IPS DF 6.9 (cell line): Measurements from ENCODE around the gene CD74.

Experiments
- DNase-seq: peaks from one replicate; pipeline ENCODE4 v3.0.0-alpha.2; 2013; ENCODE audit warnings: low read depth, low spot score
- H3K27ac ChIP-seq: one replicate; pipeline ENCODE4 v1.5.1; 2013; ENCODE audit warnings: low read length, control low read depth
- H3K27me3 ChIP-seq: 2 replicates; pipeline ENCODE4 v1.6.1; 2013; ENCODE audit warnings: mild to moderate bottlenecking, low read length; ENCODE audit not compliant: control insufficient read depth, insufficient read depth
- H3K36me3 ChIP-seq: 2 replicates; pipeline ENCODE4 v1.6.1; 2013; ENCODE audit warnings: low read length; ENCODE audit not compliant: control insufficient read depth, insufficient read depth
- H3K4me1 ChIP-seq: 2 replicates; pipeline ENCODE4 v1.6.1; 2013; ENCODE audit warnings: low read length; ENCODE audit not compliant: control insufficient read depth, insufficient read depth
- H3K4me3 ChIP-seq: 2 replicates; pipeline ENCODE4 v1.5.1; 2013; ENCODE audit warnings: mild to moderate bottlenecking, low read length
- H3K9me3 ChIP-seq: 2 replicates; pipeline ENCODE4 v1.6.1; 2013; ENCODE audit warnings: low read length, inconsistent platforms; ENCODE audit not compliant: control insufficient read depth, insufficient read depth
- whole genome bisulfite sequencing: extraction: QIAGEN DNeasy Blood & Tissue Kit; methylation state at CpG from one replicate; pipeline ENCODE4 v1.1.7; 2013; ENCODE audit warnings: mixed read lengths, missing lambda C conversion rate; ENCODE audit not compliant: insufficient read length, insufficient coverage; 5-methylcytosine and 5-hydroxymethylcytosine counted together

Gene CD74

DNA sequence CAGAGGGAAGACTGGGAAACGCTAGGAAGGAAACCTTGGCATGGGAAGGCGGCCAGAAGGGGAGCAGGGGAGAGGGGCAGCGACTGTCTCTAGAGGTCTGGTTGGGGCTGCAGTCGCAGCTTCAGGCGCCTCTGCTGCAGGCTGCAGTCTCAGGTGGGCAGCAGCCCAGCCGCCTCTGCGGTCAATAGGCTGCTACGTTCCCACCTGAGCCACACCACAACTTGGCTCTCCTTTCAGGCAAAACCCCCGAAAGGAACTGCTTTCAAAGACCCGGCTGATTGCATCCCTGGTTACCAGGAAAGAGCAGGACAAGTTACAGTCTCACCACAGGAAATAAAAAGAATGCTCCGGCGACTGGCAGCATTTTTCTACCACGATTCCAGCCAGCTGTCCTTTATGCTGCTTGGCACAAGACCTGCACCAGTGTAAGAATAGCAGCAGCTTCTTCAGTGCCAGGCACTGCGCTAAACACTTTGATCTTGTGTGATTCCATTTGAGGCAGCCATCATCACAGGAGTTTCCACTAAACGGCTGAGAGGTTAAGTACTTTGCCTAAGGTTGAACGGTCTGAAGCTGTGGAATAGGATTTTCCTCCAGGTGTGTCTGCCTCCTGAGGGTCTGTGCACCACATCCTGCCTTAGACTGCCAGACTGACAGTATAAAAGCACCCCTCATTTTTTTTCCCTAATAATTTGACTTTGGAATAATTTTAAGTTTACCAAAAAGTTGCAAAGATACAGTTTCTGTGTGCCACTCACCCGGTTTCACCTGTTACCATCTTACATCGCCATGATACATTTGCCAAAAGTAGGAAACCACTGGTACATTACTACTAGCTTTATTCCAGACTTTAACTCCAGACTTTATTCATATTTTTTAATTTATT, 29.3 kb upstream of the CD74 start:
- Histone ChIP-seq H3K27me3 (no peaks in the 10 kb centered on the region), H3K36me3 (peaks cover 34% of the 10 kb centered on the region), H3K4me3 (no peak overlapping the region), H3K9me3 (no peaks in the 10 kb centered on the region), H3K27ac (no peak overlapping the region), H3K4me1 (peaks cover 4% of the 10 kb centered on the region)
- DNase-seq: no peak
- WGBS: no CpG with 5 or more reads among the region's 18 CpGs

DNA sequence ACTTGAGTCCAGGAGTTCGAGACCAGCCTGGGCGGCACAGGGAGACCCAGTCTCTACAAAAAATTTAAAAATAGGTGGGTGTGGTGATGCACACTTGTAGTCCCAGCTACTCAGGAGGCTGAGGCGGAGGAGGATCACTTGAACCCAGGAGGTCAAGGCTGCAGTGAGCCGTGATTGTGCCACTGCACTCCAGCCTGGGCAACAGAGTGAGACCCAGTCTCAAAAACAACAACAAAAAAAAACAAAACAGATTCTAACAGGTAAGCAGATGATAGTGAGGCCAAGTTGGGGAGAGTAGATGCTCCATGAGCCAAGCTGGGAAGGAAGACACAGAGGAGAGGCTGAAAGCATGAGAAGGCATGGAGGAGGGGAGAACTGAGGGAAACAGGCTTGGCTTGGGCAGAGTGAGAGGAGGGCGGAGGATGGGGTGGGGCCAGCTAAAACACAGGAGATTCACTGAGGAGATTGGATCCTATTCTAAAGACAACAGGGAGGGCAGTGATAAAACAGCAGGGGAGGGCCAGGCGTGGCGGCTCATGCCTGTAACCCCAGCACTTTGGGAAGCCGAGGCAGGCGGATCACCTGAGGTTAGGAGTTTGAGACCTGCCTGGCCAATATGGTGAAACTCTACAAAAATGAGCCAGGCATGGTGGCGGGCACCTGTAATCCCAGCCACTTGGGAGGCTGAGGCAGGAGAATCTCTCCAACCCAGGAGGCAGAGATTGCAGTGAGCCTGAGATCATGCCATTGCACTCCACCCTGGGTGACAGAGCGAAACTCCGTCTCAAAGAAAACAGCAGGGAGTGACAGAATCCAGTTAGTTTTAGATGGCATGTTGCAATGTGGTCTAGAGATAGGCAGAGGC, 28.5 kb upstream of the CD74 start:
- no peak overlapping the region for H3K4me3 ChIP-seq
- peaks cover 26% of the 10 kb centered on the region for H3K36me3 ChIP-seq
- no peak overlapping the region for H3K27ac ChIP-seq
- no peaks in the 10 kb centered on the region for H3K9me3 ChIP-seq
- peaks cover 4% of the 10 kb centered on the region; the same call in 1 of the 2 replicates for H3K4me1 ChIP-seq
- no peak for DNase-seq
- no CpG with 5 or more reads among the region's 12 CpGs for WGBS
- H3K27me3 ChIP-seq: no peaks in the 10 kb centered on the region

DNA sequence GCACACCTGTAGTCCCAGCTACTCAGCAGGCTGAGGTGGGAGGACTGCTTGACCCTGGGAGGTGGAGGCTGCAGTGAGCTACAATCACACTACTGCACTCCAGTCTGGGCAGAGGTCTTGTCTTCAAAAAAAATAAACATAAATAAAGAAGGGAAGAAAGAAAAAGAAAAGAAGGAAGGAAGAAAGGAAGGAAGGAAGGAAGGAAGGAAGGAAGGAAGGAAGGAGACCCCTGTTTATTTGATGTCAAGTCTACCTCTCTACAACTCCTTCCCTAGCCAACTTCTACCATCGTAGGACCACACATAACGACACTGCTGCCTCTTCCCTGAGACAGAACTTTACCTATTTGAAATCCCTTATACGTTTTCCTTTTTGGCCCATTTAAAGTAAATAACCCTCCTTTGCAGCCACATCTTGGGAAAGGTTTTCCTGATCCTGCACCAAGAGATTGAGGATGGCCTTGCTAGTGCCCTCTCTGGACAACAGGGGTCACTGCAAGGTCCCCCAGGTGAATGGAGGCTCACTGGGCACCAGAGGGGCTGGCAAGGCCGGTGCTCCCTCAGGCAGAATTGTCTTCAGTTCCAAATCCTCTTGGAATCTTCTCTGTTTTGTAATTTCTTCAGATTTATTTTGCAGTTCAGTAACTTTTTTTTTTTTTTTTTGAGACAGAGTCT, 26.3 kb upstream of the CD74 start:
- no peaks in the 10 kb centered on the region for H3K9me3 ChIP-seq
- H3K36me3 ChIP-seq: peaks cover 8% of the 10 kb centered on the region; the same call in 1 of the 2 replicates
- H3K4me1 ChIP-seq: peaks cover 4% of the 10 kb centered on the region; the same call in 1 of the 2 replicates
- WGBS: no CpG with 5 or more reads among the region's 4 CpGs
- H3K27ac ChIP-seq: no peak overlapping the region
- DNase-seq: no peak
- no peaks in the 10 kb centered on the region for H3K27me3 ChIP-seq
- no peak overlapping the region for H3K4me3 ChIP-seq

DNA sequence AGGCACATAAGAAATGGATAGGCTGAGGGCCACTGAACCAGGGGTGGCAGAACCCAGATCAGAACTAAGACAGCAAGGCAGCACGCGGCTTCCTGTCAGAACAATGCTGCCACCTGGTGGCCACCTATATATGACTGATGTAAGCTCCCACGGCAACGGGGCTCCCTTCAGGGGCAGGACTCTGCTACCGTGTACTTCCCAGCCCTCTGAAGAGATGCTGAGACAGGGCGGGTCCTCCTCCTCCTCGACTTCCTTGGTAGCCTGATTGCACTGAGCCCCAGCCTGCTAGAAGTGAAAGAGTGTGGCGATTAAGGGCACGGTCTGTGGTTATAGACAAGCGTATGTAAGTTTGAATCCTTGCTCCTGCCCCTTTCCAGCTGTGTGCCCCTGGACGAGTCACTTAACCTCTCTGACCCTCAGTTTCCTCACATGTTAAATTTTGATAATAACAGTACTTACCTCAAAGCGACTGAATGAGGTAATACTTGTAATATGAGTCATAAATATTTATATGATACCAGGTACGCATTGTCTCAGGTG, 23.5 kb upstream of the CD74 start:
- H3K27me3 ChIP-seq: no peaks in the 10 kb centered on the region
- peaks cover 2% of the 10 kb centered on the region; the same call in 1 of the 2 replicates for H3K4me1 ChIP-seq
- no peaks in the 10 kb centered on the region for H3K9me3 ChIP-seq
- no peaks in the 10 kb centered on the region for H3K36me3 ChIP-seq
- DNase-seq: peak; percentile 92
- H3K4me3 ChIP-seq: no peak overlapping the region
- WGBS: no CpG with 5 or more reads among the region's 13 CpGs
- H3K27ac ChIP-seq: no peak overlapping the region

DNA sequence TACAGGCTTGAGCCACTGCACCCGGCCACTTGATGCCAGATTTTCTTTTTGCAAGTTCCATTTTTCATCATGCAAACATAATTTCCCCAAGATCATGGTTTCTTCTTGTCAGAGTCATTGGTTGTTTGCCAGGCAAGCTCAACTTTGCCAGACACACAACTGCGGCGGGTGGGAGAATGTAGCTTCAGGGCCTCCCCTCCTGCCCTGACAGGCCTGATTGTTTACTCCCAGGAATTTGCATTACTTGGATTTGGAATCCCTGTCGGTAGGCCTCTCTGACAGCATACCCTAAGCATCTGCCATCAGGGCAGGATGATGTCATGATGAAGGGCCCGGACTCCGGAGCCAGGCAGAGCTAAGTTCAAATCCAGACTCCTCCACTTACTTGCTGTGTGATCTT, 21.8 kb upstream of the CD74 start:
- Histone ChIP-seq H3K27me3 (no peaks in the 10 kb centered on the region), H3K27ac (no peak overlapping the region), H3K4me1 (no peaks in the 10 kb centered on the region), H3K9me3 (no peaks in the 10 kb centered on the region), H3K36me3 (no peaks in the 10 kb centered on the region), H3K4me3 (no peak overlapping the region)
- no peak for DNase-seq
- WGBS: no CpG with 5 or more reads among the region's 6 CpGs

DNA sequence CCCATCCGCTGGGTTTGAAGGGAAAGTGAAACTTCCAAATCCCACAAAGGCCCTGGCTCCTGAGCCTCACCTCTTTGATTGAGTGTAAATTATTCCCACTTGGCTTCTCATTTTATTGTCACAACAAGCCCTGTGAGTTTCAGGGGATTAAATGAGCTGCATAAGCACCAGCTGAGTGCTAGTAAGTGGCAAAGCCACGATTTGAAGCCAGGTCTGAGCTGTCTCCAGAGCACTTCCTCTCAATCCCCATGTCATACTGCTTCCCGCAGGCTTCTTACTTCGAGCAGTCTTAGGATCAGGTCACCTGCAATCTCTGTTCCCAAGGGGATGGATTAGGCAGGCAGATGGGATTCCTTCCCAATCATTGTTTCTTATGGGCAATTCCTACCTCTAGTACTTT, 18.9 kb upstream of the CD74 start:
- WGBS: no CpG with 5 or more reads among the region's 4 CpGs
- Histone ChIP-seq H3K36me3 (no peaks in the 10 kb centered on the region), H3K4me3 (no peak overlapping the region), H3K9me3 (no peaks in the 10 kb centered on the region), H3K4me1 (no peaks in the 10 kb centered on the region), H3K27me3 (no peaks in the 10 kb centered on the region), H3K27ac (no peak overlapping the region)
- DNase-seq: no peak

DNA sequence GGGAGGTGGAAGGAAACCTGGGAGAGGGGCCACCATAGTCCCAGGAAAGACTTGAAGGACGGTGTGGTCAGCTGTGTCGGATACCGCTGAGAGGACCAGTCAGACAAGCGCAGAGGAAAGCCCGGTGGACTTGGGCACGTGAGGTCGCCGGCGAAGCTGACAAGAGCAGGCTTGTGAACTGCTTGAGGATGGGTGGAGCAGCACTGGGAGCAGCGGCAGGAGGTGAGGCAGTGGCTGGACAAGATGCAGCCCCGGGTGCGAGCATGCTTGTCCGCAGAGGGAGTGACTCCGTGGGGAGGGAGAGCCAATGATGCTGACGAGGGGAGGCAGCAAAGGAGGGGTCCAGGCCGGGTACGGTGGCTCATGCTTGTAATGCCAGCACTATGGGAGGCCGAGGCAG, 18.3 kb upstream of the CD74 start:
- no peak overlapping the region for H3K4me3 ChIP-seq
- no peaks in the 10 kb centered on the region for H3K4me1 ChIP-seq
- H3K9me3 ChIP-seq: no peaks in the 10 kb centered on the region
- H3K27me3 ChIP-seq: no peaks in the 10 kb centered on the region
- no CpG with 5 or more reads among the region's 18 CpGs for WGBS
- H3K36me3 ChIP-seq: no peaks in the 10 kb centered on the region
- DNase-seq: no peak
- no peak overlapping the region for H3K27ac ChIP-seq

DNA sequence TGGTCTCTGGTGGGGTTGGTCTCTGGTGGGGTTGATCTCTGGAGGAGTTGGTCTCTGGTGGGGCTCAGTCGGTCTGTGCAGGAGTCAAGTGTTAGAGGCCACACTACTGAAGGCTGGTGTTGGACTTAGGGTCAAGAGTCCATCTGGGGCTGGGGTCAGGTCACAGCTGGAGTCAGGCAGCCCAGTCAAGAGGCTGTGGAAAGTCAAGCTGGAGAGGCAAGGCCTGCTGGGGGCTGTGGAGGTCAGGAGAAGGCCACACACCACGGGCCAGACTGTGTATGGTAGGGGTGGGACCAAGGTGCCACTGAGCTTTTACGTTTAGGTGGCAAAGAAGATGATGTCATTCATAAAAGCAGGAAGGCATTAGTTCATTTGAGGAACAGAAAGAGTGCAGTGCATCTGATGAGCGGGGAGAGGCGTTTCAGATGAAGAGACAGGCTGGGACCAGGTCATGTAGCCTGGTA, 16.7 kb upstream of the CD74 start:
- no peak overlapping the region for H3K4me3 ChIP-seq
- H3K9me3 ChIP-seq: no peaks in the 10 kb centered on the region
- WGBS: no CpG with 5 or more reads among the region's 5 CpGs
- H3K36me3 ChIP-seq: no peaks in the 10 kb centered on the region
- no peaks in the 10 kb centered on the region for H3K4me1 ChIP-seq
- DNase-seq: no peak
- no peak overlapping the region for H3K27ac ChIP-seq
- no peaks in the 10 kb centered on the region for H3K27me3 ChIP-seq

DNA sequence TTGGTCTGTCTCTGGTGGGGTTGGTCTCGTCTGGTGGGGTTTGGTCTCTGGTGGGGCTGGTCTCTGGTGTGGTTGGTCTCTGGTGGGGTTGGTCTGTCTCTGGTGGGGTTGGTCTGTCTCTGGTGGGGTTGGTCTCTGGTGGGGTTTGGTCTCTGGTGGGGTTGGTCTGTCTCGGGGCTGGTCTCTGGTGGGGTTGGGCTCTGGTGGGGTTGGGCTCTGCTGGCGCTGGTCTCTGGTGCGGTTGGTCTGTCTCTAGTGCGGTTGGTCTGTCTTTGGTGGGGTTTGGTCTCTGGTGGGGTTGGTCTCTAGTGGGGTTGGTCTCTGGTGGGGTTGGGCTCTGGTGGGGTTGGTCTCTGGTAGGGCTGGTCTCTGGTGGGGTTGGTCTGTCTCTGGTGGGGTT, 16.3 kb upstream of the CD74 start:
- Histone ChIP-seq H3K9me3 (no peaks in the 10 kb centered on the region), H3K27me3 (no peaks in the 10 kb centered on the region), H3K4me1 (no peaks in the 10 kb centered on the region), H3K27ac (no peak overlapping the region), H3K36me3 (no peaks in the 10 kb centered on the region), H3K4me3 (no peak overlapping the region)
- DNase-seq: no peak
- WGBS: no CpG with 5 or more reads among the region's 5 CpGs
